GM12875 (cell line): Measurements from ENCODE around the gene KDF1.
"Not testable (repeated sequence)": the region's sequence is repeated elsewhere in the genome, so short reads cannot be mapped to it uniquely, and the experiment has no call there.

Experiments used
- H3K4me3 ChIP-seq: one replicate; pipeline ENCODE4 v1.5.1; 2011; ENCODE audit warnings: low read depth, low read length, control low read depth
- TF ChIP-seq, protein P1 (sequence below): IDR thresholded peaks from 2 replicates; pipeline ENCODE4 v1.5.1; 2011; ENCODE audit warnings: low read depth, mild to moderate bottlenecking, control low read depth, inconsistent platforms, low read length, moderate library complexity, borderline replicate concordance; ENCODE audit not compliant: insufficient read depth

The KDF1 gene

DNA sequence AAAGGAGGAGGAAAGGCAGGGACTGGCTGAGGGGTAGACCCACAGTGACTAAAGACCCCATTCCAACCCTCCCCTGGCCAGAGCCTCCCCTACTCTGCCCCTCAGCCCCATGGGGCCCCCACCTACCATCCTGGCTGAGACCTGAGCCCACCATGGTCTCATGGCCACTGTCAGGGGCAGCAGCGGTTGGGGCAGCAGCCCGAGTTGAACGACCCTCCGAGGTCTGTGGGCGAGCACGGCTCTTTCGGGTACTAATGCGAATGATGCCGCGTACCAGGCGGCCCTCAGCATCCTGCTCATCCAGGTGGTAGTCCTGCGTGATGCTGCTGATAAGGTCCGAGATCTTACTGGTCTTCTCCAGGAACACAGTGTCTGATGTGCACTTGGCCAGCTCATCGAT is 9.1 kb downstream of the KDF1 start:
- H3K4me3 ChIP-seq: no peak overlapping the region
- TF ChIP-seq, protein P1, sequence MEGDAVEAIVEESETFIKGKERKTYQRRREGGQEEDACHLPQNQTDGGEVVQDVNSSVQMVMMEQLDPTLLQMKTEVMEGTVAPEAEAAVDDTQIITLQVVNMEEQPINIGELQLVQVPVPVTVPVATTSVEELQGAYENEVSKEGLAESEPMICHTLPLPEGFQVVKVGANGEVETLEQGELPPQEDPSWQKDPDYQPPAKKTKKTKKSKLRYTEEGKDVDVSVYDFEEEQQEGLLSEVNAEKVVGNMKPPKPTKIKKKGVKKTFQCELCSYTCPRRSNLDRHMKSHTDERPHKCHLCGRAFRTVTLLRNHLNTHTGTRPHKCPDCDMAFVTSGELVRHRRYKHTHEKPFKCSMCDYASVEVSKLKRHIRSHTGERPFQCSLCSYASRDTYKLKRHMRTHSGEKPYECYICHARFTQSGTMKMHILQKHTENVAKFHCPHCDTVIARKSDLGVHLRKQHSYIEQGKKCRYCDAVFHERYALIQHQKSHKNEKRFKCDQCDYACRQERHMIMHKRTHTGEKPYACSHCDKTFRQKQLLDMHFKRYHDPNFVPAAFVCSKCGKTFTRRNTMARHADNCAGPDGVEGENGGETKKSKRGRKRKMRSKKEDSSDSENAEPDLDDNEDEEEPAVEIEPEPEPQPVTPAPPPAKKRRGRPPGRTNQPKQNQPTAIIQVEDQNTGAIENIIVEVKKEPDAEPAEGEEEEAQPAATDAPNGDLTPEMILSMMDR: no peak

DNA sequence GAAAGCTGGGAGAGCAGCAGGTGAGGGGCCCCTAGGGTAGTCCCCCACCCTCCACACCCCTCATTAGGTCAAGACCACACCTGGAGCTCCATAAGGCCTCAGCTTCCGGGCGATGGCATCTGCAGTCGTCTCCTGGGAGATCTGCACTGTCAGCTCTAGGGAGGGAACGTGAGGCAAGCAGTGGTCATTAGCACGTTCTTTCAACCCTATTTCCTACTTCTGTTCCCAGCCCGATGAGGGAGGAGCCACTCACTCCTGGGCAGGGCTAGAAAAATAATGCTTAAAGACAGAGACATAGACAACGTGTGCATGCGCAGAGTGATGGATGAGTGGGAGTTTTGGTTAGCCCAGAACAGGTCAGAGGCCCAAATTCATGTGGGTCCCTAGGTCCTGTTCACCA is 9.7 kb downstream of the KDF1 start:
- no peak overlapping the region for H3K4me3 ChIP-seq
- TF ChIP-seq, protein P1: no peak

GRCh38 chr1:26949926-26950319 is 10.3 kb downstream of the KDF1 start:
- TF ChIP-seq, protein P1: no peak
- no peak overlapping the region for H3K4me3 ChIP-seq

DNA sequence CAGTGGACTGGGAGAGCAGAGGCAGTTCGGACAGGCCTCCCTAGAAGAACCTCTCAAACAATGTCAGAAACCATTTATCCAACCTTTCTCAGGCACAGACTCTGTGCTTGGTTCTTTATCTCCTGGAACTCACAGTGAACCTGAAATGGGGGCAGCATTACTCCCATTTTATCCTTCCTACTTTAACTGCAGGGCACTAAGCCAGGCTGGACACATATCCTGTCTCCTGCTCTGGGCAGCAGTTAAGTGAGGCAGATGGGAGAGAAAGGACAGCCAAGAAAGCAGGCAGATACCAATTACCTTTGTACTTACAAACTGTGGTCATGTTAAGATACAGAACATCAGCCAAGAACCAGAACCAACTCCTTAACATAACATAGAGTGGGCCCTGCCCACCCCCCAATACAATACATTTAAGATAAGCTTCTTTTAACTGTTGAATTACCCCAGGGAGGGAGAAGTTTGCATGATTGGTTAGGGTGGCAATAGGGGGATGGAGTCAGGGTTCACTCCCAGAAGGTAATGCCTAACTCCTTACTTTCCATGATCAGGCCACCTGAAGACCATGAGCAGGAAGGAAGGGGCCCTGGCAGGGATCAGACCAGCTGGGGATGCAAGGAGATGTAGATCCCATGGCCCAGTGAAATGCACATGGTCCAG is 10.9 kb downstream of the KDF1 start:
- TF ChIP-seq, protein P1: no peak

GRCh38 chr1:26948725-26949057 is 11.6 kb downstream of the KDF1 start:
- H3K4me3 ChIP-seq: not testable (repeated sequence)

More for the DNA sequence above, 10.9 kb downstream of the KDF1 start:
- H3K4me3 ChIP-seq: no peak overlapping the region

DNA sequence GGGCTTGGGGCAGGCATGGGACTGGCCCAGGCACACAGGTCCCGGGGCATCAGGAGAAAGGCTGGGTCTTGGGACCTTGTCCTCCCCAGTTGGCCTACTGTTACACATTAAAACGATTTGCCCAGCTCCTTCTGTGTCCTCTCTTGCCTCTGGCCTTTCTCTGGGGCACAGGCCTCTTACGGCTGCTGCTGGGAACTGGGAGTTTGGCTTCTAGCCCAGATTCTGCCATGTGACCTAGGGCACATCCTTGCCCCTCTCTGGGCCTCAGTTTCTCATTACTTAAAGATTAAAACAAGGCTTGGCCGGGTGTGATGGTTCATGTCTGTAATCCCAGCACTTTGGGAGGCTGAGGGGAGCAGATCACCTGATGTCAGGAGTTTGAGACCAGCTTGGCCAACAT is 14.0 kb downstream of the KDF1 start:
- TF ChIP-seq, protein P1: no peak
- H3K4me3 ChIP-seq: no peak overlapping the region

GRCh38 chr1:26945728-26946127 is 14.5 kb downstream of the KDF1 start:
- TF ChIP-seq, protein P1: no peak
- no peak overlapping the region for H3K4me3 ChIP-seq

DNA sequence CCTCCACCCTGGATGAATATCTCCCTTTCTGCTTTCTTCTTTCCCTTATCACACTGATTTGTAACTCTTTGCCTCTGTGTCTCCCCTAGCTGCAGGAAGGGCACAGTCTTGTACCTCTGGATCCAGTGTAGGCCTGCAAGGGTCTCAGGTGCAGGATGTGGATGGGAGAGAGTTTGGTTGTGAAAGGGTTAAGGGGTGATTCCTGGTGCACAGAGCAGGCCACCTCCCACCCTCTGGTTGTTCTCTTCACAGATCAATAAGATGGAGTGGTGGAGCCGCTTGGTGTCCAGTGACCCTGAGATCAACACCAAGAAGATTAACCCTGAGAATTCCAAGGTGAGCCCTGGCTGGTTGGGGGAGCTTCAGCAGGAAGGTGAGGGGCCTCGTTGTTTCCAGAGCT is 15.1 kb downstream of the KDF1 start:
- H3K4me3 ChIP-seq: no peak overlapping the region

More for the DNA sequence above, 15.1 kb downstream of the KDF1 start:
- TF ChIP-seq, protein P1: no peak
